Activated gamma-delta T cell treated with Interleukin-2 at 50 U/mL for 16 hours (primary cell): Measurements from ENCODE around the gene UPK3B.
"Not testable (repeated sequence)": the region's sequence is repeated elsewhere in the genome, so short reads cannot be mapped to it uniquely, and the experiment has no call there.

ENCODE experiments used
- DNase-seq: peaks from one replicate; pipeline ENCODE4 v3.0.0-alpha.2; 2020

UPK3B gene

GRCh38 chr7:76509931-76510877 lies at the start of gene UPK3B:
TSS of gene UPK3B (plus strand) at chr7:76510552. CDS start at chr7:76510653, 101 bp downstream.
- DNase-seq: no peak

- not testable (repeated sequence) for DNase-seq
These were observed 49.6 kb upstream of the UPK3B start for GRCh38 chr7:76460767-76461166.

- peak; percentile 48 for DNase-seq
These were observed 48.8 kb upstream of the UPK3B start, which contains the start of gene DTX2 for GRCh38 chr7:76461464-76462101. TSS of gene DTX2 (plus strand) at chr7:76461709. CDS start at chr7:76480510, 18,801 bp downstream.

GRCh38 chr7:76462271-76462882 lies 48.0 kb upstream of the UPK3B start:
- DNase-seq: not testable (repeated sequence)

- DNase-seq: not testable (repeated sequence)
These were observed 45.4 kb upstream of the UPK3B start for GRCh38 chr7:76464959-76465358.

- not testable (repeated sequence) for DNase-seq
These were observed 44.4 kb upstream of the UPK3B start for GRCh38 chr7:76465950-76466349.

GRCh38 chr7:76467743-76468404 lies 42.5 kb upstream of the UPK3B start:
- not testable (repeated sequence) for DNase-seq

GRCh38 chr7:76471556-76472221 lies 38.7 kb upstream of the UPK3B start:
- not testable (repeated sequence) for DNase-seq

GRCh38 chr7:76473097-76473496 lies 37.3 kb upstream of the UPK3B start:
- not testable (repeated sequence) for DNase-seq

- DNase-seq: not testable (repeated sequence)
These were observed 34.1 kb upstream of the UPK3B start for GRCh38 chr7:76476280-76476679.

- not testable (repeated sequence) for DNase-seq
These were observed 33.4 kb upstream of the UPK3B start for GRCh38 chr7:76476742-76477474.

GRCh38 chr7:76479628-76480027 lies 30.7 kb upstream of the UPK3B start:
- not testable (repeated sequence) for DNase-seq

- DNase-seq: not testable (repeated sequence)
These were observed 29.7 kb upstream of the UPK3B start for GRCh38 chr7:76480403-76481253.

GRCh38 chr7:76482660-76483059 lies 27.7 kb upstream of the UPK3B start:
- DNase-seq: not testable (repeated sequence)

- DNase-seq: not testable (repeated sequence)
These were observed 27.3 kb upstream of the UPK3B start for GRCh38 chr7:76483081-76483480.

- DNase-seq: not testable (repeated sequence)
These were observed 25.9 kb upstream of the UPK3B start for GRCh38 chr7:76484456-76484855.

GRCh38 chr7:76485822-76486610 lies 24.3 kb upstream of the UPK3B start:
- not testable (repeated sequence) for DNase-seq

- peak; percentile 37 for DNase-seq
These were observed 23.7 kb upstream of the UPK3B start for GRCh38 chr7:76486618-76487017.

GRCh38 chr7:76487969-76488368 lies 22.4 kb upstream of the UPK3B start:
- not testable (repeated sequence) for DNase-seq
